ENCODE data around the gene LCE2C.
"Not testable (repeated sequence)": the region's sequence is repeated elsewhere in the genome, so short reads cannot be mapped to it uniquely, and the experiment has no call there.

LCE2C gene

GRCh38 chr1:152674983-152675382 lies at the start of gene LCE2C:
Gene LCE2C, plus strand, starts transcription at chr1:152675279. Its CDS starts 737 bp downstream, at chr1:152676016.
- not testable (repeated sequence) for DNase-seq

DNA sequence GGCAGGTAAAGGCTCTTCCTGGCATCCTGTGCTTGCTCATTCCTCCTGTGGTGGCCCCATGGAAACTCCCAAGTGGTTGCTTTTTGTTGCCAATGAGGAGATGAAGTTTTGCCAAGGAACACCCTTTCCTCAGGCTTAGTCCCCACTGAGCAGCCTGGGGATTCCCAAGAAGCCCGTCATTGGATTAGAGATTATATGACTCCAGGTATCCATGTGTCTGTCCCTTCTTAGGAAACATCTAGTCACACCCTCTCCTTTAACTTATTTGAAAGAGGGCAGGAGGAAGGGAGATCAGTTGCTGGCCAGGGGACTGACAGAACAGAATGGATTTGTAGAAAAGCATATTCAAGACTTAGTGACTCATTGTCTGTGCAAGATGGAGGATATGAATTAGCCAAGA lies 48.3 kb upstream of the LCE2C start:
- no peak for DNase-seq

GRCh38 chr1:152630596-152630995 lies 44.5 kb upstream of the LCE2C start:
- no peak for DNase-seq

- DNase-seq, result no peak
Measured at GRCh38 chr1:152640351-152640750, 34.7 kb upstream of the LCE2C start.

- no peak for DNase-seq
Measured at GRCh38 chr1:152643945-152644344, 31.1 kb upstream of the LCE2C start.

- no peak for DNase-seq
Measured at GRCh38 chr1:152645146-152645545, 29.9 kb upstream of the LCE2C start.

DNA sequence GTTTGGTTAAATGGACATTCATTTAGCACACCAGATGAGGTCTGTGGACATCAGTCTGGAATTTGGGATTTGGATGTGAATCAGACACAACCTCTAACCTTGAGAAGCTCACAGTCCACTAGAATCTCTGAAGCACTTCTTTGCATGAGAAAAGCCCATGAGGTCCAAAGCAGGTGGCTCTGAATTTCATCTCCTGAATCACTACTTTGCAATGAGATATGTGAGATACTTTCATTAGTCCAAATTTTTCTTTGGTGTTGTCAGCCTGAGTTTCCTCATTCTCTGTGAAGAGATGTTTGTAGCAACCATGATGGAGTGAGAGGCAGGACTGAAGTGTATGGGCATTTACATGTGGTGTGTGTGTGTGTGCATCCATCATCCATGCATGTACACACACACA lies 28.4 kb upstream of the LCE2C start:
- DNase-seq, result no peak

GRCh38 chr1:152654110-152654509 lies 21.0 kb upstream of the LCE2C start:
- no peak for DNase-seq

DNA sequence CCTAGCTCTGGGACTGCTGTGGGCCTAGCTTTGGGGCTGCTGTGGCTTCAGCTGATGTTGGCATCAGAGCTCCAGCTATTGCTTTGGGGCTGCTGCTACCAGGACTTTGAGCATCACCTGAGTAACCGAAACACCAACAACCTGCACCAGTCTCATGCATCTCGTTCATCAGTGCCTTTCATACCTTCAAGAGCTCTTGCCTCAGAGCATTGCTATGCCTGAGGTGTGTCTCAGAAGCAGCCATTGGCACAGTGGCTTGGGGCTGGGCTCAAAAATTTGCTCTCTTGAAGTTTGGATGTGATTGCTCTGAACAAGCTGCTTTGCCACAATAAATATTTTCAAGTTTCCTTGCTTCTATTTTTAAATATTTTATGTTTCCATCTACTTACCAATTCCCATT lies 18.6 kb upstream of the LCE2C start:
- DNase-seq, result no peak

DNA sequence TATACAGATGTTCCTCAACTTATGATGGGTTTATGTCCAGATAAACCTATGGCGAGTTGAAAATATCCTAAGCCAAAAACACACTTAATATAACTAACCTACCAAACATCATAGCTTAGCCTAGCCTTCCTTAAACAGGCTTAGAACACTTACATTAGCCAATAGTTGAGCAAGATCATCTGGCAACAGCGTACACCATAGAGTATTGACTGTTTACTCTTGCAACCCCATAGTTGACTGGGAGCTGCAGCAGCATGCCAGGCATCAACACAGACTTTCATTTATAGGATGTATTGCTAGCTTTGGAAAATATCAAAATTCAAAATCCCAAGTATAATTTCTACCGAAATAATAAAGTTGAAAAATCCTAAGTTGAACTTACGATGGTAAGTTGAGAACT lies 17.4 kb upstream of the LCE2C start:
- no peak for DNase-seq

- no peak for DNase-seq
Measured at GRCh38 chr1:152658649-152659048, 16.4 kb upstream of the LCE2C start.

DNA sequence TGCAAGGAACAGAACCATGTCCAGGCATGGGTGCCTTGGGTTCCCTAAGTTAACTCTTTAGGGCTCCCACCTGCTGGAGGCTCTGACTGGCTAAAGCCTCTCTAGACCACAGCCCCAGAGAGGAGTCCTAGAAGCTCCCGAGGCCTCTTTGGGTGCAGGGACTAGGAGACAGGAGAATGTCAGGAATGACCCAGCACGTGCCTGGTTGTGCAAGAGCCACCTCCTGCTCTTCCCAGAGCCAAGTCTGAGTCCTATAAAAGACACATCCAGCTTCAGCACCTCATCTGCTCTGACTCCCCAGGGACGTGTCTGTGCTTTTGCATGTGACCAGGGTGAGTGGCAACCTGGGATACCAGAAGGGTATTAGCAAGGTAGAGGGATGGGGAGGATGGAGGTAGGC lies 12.0 kb upstream of the LCE2C start, which contains the start of gene LCE2D:
TSS of gene LCE2D (plus strand) at position 283 of the 400 bp plus-strand sequence. CDS start 726 bp downstream, outside the sequence.
- DNase-seq, result no peak

DNA sequence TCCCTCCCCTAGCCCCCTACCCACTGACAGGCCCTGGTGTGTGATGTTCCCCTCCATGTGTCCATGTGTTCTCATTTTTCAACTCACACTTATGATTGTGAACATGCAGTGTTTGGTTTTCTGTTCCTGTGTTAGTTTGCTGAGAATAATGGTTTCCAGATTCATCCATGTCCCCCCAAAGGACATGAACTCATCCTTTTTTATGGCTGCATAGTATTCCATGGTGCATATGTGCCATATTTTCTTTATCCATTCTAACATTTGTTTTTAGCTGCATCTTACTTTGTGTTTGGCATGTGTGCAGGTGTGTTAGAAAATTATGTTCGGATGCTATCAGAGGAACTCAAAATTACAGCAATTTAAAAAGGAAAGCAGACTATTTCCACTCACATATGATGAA lies 8.9 kb upstream of the LCE2C start:
- DNase-seq, result not testable (repeated sequence)

DNA sequence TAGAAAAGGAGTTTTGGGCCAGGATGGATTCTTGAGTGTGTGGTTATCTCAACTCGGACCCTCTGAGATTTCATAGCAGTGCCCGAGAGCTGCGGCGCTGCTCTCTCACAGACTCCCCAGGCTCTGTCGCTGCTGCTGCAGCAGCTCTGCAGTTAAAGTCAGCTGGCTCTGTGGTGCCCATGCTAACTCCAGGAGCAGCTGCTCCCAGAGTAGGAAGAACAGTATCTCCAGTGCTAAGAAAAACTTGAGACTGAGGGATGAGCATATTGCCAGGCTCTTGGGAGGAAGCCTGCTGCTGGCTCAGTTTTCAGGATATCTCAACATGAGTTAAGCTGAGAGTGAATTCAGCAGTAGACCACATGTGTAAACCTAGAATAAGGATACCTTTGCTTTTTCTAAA lies 7.4 kb upstream of the LCE2C start:
- no peak for DNase-seq

DNA sequence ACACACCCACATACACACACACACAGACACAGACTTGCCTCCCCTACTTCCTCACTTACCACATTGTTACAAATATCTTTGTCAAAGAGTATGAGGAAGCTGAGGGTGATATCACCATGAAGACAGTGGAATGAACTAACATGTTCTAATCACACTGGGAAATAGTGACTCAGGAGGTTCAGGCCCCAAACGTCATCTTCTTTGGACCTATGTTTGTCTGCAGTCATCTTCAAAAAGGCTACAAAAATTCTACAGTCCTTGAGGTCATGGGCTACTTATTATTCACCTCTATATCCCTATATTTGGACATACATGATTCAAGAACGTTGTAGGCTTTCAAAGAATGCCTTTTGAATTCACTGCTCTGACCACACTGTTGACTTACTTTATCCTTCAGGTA lies 2.1 kb upstream of the LCE2C start:
- no peak for DNase-seq

DNA sequence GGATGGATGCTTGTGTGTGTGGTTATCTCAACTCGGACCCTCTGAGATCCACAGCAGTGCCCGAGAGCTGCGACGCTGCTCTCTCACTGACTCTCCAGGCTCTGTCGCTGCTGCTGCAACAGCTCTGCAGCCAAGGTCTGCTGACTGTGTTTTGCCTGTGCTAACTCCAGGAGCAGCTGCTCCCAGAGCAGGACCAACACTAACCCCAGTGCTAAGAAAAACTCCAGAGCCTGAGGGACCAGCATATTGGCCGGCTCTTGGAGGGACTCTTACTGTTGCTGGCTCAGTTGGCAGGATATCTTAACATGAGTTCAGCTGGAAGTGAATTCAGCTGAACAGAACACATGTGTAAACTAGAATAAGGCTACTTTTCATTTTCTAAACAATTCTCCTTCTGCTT lies 4.4 kb downstream of the LCE2C start:
- DNase-seq, result no peak

GRCh38 chr1:152681616-152682015 lies 6.5 kb downstream of the LCE2C start:
- DNase-seq, result no peak

GRCh38 chr1:152683846-152684245 lies 8.8 kb downstream of the LCE2C start:
- no peak for DNase-seq

DNA sequence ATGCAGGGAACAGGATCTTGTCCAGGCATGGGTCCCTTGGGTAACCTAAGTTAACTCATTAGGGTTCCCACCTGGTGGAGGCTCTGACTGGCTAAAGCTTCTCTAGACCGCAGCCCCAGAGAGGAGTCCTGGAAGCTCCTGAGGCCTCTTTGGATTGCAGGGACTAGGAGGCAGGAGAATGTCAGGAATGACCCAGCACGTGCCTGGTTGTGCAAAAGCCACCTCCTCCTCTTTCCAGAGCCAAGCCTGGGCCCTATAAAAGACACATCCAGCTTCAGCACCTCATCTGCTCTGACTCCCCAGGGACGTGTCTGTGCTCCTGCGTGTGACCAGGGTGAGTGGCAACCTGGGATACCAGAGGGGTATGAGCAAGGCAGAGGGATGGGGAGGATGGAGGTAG lies 10.7 kb downstream of the LCE2C start, which contains the start of gene LCE2B:
TSS of gene LCE2B (plus strand) at position 301 of the 400 bp plus-strand sequence. CDS start 721 bp downstream, outside the sequence.
- not testable (repeated sequence) for DNase-seq

DNA sequence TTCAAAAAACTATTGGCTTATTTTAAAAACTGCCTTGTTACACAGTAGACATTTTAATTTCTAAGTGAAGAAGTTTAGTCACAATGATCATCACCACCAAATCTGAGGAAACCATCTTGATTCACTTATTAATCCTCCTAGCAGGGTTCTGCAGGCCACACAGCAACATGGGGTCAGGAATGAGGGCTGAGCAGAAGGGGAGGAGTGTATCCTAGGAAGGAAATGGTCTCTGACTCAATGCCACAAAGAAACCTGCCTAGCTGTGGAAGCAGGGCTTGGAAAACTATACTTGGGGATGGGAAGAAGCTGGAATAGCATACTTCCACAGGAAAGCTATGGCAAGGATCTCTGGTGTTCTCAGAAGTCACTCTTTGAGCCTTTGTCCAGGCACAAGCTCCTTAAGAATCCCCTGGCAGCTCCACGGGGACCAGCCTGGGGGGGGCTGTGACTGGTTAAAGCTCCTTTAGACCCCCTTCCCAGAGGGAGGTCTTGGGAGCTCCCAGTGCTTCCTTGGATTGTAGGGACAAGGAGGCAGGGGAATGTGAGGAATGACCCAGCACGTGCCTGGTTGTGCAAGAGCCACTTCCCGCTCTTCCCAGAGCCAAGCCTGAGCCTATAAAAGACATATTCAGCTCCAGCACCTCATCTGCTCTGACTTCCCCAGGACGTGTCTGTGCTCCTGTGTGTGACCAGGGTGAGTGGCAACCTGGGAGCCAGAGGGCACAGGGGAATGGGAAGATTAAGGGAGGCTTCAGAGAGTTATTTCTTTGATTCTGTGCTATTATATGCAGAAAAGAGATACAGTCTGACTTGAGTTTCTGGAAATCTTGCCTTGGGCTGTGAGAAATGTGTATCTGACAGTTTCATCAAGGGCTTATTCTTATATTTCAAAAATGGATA lies 22.9 kb downstream of the LCE2C start, which contains the start of gene LCE2A:
TSS of gene LCE2A (plus strand) at position 645 of the 900 bp plus-strand sequence. CDS start 557 bp downstream, outside the sequence.
- no peak for DNase-seq

GRCh38 chr1:152699746-152700145 lies 24.7 kb downstream of the LCE2C start:
- no peak for DNase-seq

GRCh38 chr1:152707860-152708259 lies 32.8 kb downstream of the LCE2C start, which contains the start of gene LCE4A:
Gene LCE4A, plus strand, starts transcription at chr1:152708160. Its CDS starts 916 bp downstream, at chr1:152709076.
- DNase-seq, result no peak

DNA sequence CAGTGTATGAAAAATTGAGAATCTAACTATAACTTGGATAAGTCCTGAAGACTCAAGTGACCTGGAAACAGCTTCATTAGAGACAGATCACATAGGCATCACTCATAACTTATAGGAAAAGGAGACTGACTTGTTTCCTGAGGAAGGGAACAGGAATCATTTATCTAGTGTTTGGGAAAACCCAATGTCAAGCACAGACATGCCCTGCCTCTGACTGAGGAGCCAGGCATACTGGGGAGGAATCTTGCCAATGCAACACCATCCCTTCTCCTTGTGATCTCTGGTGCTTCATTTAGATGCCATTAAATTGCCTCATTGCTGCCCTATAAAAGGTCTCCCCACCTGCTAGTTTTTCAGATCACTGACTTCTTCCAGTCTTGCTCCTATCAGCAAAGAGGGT lies 43.2 kb downstream of the LCE2C start:
- DNase-seq, result no peak

- DNase-seq, result no peak
Measured at GRCh38 chr1:152725261-152725660, 50.2 kb downstream of the LCE2C start.

Data from islet precursor cell (in vitro differentiated cells).